Cerebellar cortex (tissue), 1 donor: Measurements from ENCODE around the gene SLITRK3.

Experiments
- DNase-seq: peaks from one replicate; pipeline ENCODE4 v3.0.0-alpha.2; 2015; ENCODE audit warnings: low spot score

The SLITRK3 gene, protein sequence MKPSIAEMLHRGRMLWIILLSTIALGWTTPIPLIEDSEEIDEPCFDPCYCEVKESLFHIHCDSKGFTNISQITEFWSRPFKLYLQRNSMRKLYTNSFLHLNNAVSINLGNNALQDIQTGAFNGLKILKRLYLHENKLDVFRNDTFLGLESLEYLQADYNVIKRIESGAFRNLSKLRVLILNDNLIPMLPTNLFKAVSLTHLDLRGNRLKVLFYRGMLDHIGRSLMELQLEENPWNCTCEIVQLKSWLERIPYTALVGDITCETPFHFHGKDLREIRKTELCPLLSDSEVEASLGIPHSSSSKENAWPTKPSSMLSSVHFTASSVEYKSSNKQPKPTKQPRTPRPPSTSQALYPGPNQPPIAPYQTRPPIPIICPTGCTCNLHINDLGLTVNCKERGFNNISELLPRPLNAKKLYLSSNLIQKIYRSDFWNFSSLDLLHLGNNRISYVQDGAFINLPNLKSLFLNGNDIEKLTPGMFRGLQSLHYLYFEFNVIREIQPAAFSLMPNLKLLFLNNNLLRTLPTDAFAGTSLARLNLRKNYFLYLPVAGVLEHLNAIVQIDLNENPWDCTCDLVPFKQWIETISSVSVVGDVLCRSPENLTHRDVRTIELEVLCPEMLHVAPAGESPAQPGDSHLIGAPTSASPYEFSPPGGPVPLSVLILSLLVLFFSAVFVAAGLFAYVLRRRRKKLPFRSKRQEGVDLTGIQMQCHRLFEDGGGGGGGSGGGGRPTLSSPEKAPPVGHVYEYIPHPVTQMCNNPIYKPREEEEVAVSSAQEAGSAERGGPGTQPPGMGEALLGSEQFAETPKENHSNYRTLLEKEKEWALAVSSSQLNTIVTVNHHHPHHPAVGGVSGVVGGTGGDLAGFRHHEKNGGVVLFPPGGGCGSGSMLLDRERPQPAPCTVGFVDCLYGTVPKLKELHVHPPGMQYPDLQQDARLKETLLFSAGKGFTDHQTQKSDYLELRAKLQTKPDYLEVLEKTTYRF

GRCh38 chr3:165195640-165196576, at the start of gene SLITRK3:
Gene SLITRK3 (minus strand): TSS chr3:165196384. CDS start chr3:165190830, 5,554 bp downstream.
- peak; percentile 68 for DNase-seq

DNA sequence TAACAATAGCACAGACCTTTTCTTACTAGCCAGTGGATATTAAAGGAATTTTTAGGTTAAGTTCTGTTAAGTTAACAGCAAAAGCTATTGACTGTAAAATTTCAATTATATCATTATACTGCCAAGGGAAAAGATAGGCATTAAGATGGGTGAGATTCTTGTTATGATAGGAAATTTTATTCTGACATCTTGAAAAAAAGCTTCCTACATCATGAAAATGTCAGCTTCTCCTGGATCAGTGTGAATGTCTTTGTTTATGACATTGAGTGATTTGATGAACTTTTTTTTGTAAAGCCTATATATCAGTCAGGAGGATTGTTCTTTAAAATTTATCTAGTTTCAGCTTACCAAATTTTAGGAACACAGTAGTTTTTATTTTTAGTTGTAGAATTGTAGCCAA, 47.4 kb upstream of the SLITRK3 start:
- DNase-seq = no peak

- DNase-seq = no peak
Measured at GRCh38 chr3:165233501-165234195, 37.5 kb upstream of the SLITRK3 start.

DNA sequence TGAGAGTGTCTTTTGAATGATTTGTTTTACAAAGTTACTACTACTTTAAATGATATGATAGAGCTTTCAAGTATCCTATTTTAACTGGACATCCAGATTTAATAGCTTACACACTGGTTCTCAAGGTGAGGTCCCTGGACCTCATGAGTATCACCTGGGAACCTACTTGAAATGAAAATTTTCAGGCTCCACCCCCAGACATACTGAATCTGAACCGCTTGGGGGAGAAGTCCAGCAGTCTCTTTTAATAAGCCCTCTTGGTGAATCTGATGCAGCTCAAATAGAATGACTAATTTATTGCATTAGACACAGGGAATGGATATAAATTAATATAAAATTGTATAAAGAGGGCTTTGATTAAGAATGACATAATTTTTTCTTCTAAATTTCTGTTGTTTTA, 29.4 kb upstream of the SLITRK3 start:
- no peak for DNase-seq

DNA sequence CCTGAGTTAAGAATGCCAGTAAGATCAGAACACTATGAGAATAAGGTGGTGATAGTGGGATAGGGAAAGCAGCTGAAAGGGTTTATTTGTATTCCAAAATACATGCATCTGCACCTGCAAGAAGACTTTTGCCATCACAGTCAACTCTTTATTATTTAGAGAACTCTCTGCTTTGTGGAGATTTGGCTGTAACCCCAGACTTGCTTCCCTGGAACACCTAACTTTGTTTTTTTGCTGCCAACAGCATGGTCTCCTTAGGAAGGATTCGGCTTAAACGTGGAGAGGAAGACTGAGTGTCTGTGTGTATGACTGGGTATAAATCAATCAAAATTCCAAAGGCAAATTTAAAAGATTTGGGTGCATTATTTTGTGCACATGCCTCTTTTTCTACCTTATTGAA, 21.6 kb upstream of the SLITRK3 start:
- no peak for DNase-seq

DNA sequence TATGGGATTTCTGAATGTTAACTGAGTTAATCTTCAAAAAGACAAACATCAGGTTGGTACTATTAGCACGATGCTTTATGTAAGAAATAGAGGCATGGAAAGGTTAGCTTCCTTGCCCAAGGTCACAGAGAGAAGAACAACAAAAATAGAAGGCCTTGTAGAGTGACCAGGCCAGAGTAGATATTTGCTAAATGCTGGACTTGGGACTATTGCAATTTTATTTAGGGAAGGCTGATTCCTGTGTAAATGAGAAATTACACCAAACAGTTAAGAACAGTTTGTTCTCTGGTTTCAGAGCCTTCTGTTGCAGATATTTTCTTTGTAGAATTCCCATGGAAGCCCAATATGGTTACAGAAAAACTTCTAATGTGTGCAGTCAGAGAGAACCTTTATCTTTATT, 16.4 kb upstream of the SLITRK3 start:
- DNase-seq = no peak

GRCh38 chr3:165211721-165212120, 15.5 kb upstream of the SLITRK3 start:
- DNase-seq = no peak

DNA sequence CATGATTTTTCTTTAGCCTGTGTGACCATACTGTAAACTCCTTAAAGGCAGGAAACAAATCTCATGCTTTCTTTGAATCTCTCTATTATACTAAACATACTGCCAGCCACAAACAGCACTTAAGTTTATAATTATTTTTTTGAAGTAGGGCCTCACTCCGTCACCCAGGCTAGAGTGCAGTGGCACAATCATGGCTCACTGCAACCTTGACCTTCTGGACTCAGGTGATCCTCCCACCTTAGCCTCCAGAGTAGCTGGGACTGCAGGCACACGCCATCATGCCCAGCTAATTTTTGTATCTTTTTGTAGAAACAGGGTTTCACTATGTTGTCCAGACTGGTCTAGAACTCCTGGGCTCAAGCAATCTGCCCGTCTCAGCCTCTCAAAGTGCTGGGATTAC, 14.5 kb upstream of the SLITRK3 start:
- no peak for DNase-seq

DNA sequence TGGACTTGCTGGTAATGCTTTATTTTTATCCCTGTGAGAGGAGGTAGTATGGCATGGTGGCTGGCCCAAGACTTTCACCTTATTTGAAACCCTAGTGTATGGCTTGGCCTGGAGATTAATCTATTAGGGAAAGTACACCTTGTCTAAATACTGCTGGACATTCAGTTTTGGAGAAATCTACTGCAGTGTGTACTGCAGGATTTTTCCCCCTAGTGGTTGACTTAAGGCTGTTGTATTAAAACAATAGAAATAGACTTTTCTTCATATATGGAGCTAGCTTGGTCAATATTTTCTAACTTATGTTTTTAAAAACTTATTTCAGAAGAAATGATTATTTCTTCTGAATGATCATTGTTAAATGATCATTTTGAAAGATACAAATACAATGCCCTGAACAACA, 13.9 kb upstream of the SLITRK3 start:
- DNase-seq = peak; percentile 58

DNA sequence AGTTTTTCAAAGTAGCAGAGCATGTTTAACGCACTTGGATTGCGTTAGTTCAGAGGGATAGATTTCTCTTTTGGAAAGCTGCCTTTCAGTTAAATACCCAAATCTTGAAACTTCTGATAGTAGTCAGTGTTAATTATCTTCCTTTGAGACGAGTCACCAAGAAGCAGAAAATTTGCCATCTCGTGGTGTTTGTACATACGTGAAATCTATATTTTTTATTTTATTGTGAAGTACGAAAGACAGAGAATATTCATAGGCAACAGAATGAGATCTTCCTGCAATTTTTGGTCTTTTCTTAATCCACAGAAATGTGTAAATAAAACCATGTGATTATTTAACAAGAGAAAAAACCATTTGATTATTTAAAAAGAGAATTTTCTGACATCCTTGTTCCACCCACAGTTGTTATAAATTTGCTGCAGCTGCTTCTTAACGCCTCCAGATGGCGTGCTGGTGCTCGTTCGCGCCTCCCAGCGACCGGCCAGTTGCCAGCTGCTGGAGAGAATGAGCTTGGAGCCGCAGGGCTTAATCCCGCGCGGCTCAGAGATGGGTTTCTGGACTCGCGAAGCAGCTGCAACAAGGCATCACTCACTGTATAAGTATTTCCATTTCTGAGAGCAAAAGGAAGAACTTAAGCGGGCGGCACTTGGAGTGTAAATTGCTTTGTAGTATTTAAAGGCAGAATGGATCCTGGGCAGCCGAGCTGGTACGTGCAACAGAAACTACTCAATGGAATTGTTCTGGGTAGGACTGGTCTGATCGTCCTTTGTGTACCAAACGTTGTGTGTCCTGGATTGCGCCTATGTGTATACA, 10.5 kb upstream of the SLITRK3 start:
- peak; percentile 83 for DNase-seq

DNA sequence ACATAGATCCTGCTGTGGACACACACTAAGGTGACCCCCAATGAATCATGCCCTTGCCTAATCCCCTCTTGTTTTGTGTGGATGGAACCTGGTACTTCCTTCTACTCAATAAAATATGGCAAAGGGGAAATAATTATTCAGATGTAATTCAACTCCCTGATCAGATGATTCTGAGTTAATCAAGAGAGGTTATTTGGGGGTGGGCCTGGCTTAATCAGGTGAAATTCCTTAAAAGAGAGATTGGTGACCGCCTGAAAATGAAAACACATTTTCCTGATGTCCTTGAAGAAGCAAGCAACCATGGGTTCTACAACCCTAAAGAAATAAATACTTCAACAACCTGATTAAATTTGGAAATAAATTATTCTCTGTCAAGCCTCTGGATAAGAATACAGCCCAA, 8.3 kb upstream of the SLITRK3 start:
- DNase-seq = no peak

- DNase-seq = no peak
Measured at GRCh38 chr3:165202995-165203394, 6.8 kb upstream of the SLITRK3 start.

GRCh38 chr3:165201964-165202363, 5.8 kb upstream of the SLITRK3 start:
- no peak for DNase-seq

DNA sequence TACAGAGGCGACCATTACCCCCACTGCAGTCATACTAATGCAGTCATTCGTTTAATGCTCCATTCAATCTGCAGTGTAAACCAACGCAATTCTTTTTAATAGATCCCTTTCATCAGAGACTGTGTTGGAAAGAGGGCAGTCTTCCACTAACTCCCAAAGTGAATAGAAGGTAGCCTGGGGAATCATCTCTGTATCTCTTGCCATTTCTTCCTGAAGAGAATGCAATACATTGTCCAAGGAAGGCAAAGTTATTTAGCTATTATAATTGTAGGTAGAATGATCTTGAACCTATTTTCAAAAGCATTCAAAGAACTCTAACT, 1.3 kb upstream of the SLITRK3 start:
- peak; percentile 60 for DNase-seq

DNA sequence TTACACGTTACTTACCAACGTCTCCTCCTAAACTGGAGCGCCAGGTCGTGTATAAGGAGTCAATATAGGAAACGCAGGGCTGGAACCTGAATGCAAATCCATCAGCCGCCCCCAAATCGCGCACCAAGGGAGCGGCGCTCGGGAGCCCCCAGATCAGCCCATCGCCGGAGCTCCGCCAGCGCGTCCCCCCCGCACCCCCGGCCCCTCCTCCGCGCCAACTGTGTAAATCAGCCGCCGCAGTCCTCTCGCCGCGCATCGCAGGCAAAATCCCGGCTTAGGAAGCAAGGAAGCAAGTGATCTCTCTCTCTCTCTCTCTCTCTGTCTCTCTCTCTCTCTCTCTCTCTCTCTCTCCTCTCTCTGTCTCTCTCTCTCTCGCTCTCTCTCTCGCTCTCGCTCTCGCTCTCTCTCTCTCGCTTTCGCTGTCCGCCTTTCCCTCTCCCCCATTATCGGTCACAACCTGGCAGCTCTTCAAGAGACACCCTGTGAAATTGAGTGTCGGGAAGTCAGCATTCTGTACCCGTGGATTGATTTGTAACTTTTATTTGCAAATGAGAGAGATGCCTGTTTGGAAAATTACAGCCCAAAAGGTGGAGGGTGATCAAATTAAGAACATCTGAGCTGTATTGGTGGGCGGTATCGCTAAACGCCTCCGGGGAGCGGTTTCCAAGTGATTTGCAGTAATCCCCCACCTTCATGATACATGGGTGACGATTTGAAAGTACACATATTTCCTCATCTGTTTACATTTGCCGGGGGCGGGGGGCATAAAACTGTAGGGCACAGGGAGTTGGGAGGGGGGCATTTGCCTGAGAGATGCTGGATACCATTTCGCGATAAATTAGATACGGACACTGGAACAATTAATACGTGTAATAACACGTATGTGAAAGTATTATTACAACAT, 645 bp upstream of the SLITRK3 start:
- DNase-seq = peak; percentile 55

DNA sequence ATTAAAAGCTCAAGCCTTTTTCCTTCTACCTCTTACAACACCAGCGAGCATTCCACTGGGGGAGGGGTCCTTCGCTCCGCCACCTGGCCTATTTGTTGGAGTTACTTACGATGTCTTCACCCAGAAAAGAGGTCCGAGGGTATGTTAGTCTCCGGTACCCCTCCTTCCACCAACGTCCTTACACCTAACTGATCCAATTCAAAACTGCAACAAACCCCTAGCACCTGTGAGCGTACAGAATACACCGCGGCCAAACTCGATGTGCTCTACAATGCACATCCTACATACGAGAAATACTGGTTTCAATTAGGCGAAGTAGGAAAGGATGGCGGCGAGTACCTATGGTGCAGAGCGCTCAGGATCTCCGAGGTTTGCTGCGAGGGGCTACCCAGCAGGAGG, 944 bp downstream of the SLITRK3 start:
- DNase-seq = peak; percentile 57

- peak; percentile 27 for DNase-seq
Measured at GRCh38 chr3:165194511-165195240, 1.5 kb downstream of the SLITRK3 start.

DNA sequence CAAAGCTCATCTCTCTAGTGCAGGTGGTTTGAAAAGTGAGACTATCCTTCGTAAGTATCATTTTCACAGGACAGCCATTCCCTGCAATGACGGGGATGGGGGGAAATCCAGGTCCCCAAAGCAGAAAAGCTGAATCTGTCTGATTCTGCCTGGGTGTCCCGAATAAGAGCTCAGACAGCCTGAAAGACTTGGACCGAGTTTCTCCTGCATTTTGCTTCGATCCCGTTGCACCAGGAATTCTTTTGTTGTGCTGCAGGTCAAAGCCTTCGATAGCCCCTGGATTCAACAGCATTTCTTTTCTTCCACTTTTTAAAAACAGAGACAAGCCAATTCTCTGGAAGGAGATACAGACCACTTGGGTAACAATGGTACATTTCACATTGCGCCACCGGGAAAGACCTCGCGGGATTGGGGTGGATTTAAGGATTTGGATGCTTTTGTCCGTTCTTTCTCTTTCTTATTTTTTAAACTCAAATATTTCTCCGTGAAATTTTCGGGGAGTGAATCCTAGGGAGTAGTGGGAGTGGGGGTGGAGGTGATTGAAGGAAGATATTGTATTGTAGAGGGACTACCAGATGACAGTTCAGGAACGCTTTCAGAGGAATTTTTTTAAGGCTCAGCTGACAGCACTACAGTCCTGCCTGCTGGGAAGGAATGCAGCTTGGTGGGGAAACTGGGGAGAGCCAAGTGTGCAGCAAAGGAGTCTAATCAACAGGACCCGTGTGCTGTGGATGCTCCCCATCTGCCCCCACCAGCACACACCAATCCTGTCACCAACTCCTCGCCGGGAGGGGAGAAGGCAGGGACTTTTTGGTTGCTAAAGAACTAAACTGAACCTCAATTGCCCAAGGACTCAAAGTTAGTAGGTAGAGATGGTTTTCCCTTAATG, 2.6 kb downstream of the SLITRK3 start:
- DNase-seq = peak; percentile 73
